Fibroblast of villous mesenchyme (primary cell): ENCODE measurements around the gene VPS9D1. TPM values are rescaled to one million over a fixed set of nuclear protein-coding genes. Genes with fewer than 3 reads are reported as not detected.

ENCODE experiments used
- DNase-seq: peaks from one replicate; pipeline ENCODE4 v3.0.0-alpha.2; 2010; ENCODE audit warnings: low read depth
- H3K4me3 ChIP-seq: 2 replicates; pipeline ENCODE4 v1.5.1; 2011; ENCODE audit warnings: low read depth, mild to moderate bottlenecking, low read length
- total RNA-seq: library from RNA; depleted of rRNA; stranded (reverse); fragments of >200 nt; gene quantifications from 2 replicates; pipeline ENCODE4 v1.2.3, GENCODE V29; 2012
- TF ChIP-seq, protein P1 (sequence below): IDR thresholded peaks from 2 replicates; pipeline ENCODE4 v1.5.1; 2012; ENCODE audit warnings: low read depth, mild to moderate bottlenecking, low read length; ENCODE audit not compliant: insufficient read depth

Gene VPS9D1
- total RNA-seq, 1 donor, result 9.9 TPM

DNA sequence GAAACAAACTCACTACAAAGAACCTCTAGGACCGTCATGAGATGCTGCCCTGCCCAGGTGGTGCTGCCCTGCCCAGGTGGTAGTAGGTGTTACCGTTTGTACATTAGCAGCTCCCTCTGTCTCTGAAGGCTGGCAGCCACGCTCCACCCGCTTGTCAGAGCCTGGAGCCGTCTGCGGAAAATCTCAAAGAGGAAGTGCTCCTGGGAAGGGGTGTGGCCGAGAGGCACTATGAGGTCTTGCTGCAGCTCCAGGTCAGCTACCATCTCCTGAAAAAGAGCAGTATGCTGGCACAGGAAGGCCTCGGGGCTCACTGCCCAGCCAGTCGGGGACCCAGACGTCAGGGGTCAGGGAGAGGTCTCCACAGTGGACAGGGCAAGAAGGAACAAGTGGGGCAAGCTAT is 28.9 kb upstream of the VPS9D1 start:
- no peak overlapping the region for H3K4me3 ChIP-seq
- DNase-seq, result no peak

DNA sequence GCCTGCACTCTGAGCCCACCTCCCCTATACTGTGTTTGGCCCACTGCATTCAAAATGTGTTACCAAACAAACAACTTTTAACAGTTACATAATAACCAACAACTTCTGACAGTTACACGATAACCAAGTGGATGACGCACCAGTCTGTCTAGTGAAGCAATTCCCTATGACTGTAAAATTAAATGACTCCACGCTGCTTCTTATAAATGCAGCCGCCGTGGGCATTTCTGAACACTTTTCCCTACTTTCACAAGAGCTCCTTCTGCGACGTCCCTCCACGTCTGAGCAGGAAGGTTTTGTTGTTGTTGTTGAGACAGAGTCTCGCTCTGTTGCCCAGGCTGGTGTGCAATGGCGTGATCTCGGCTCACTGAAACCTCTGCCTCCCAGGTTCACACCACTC is 28.2 kb upstream of the VPS9D1 start:
- TF ChIP-seq, protein P1, sequence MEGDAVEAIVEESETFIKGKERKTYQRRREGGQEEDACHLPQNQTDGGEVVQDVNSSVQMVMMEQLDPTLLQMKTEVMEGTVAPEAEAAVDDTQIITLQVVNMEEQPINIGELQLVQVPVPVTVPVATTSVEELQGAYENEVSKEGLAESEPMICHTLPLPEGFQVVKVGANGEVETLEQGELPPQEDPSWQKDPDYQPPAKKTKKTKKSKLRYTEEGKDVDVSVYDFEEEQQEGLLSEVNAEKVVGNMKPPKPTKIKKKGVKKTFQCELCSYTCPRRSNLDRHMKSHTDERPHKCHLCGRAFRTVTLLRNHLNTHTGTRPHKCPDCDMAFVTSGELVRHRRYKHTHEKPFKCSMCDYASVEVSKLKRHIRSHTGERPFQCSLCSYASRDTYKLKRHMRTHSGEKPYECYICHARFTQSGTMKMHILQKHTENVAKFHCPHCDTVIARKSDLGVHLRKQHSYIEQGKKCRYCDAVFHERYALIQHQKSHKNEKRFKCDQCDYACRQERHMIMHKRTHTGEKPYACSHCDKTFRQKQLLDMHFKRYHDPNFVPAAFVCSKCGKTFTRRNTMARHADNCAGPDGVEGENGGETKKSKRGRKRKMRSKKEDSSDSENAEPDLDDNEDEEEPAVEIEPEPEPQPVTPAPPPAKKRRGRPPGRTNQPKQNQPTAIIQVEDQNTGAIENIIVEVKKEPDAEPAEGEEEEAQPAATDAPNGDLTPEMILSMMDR, result no peak

More for the DNA sequence above, 28.9 kb upstream of the VPS9D1 start:
- TF ChIP-seq, protein P1, result no peak

DNA sequence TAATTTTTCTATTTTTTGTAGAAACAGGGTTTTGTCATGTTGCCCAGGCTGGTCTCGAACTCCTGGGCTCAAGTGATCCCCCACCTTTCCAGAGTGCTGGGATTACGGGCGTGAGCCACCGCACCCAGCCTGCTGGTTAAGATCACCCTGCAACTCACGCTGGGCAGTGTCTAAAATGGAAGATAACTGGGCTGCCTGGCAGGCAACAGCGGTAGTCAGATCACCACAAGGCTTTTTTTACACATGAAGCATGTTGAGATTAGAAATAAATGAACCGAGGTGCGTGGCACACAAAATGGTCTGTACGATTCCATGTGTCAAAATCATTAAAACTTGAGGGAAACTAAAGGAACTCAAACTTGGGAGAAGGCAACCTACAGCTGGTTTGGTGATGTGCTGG is 27.4 kb upstream of the VPS9D1 start:
- TF ChIP-seq, protein P1, result no peak
- no peak overlapping the region for H3K4me3 ChIP-seq
- no peak for DNase-seq

More for the DNA sequence above, 28.2 kb upstream of the VPS9D1 start:
- no peak overlapping the region for H3K4me3 ChIP-seq
- DNase-seq, result no peak

DNA sequence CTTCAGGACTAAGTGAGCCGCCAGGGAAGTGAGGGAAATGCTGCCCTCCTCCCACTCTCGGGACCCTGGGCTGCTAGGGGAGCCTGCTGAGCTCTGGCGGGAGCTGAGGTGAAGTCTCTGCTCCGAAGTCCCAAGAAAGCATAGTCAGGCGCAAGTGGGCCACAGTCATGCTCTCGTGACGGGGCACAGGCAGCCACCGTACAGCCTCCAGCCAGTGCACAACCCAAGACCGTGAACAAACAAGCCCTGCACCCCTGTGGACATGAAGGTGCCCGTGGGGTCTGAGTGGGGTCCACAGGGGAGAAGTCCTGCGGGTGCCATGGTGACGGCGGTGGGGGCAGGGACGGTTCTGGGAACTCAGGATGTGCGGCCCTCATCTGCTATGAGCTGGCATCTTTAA is 25.3 kb upstream of the VPS9D1 start:
- H3K4me3 ChIP-seq, result no peak overlapping the region
- no peak for DNase-seq
- TF ChIP-seq, protein P1, result no peak

DNA sequence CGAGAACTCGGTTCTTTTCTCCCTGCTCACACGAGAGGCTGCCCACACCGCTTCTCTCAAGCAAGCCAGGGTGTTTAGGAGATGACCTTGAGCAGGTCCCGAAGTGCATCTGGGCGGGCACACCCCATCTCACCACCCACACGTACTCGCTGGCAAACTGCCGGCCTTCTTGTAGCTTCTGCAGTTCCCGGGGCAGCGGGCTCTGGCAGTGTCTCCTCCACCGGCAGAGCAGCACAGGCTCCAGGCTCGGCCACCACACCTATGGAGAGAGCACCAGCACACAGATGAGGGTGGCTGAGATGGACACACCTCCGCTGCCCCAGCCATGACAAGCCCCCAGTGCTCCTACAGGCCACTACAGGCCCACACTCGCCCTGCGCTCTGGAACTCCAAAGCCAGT is 24.1 kb upstream of the VPS9D1 start:
- TF ChIP-seq, protein P1, result no peak
- H3K4me3 ChIP-seq, result no peak overlapping the region
- DNase-seq, result no peak

DNA sequence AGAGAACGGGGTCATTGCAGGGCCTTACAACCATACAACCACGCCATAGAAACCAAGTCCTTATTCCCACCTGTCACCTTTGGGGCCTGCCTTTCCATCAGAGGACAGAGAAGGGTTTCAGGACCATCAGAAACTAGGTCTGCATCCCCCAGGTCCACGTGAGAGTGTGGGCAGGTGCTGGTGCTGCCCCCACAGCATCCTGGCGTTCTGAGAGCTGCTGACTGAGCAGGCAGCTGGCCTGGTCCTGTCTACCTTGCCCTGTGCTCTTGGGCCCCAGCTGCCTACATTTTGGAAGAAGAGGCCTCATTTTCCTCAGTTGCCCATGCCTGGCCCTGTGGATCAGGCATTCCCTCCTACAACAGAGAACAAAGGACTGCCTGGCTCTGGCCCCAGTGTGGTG is 22.2 kb upstream of the VPS9D1 start:
- TF ChIP-seq, protein P1, result no peak
- DNase-seq, result no peak
- H3K4me3 ChIP-seq, result no peak overlapping the region

DNA sequence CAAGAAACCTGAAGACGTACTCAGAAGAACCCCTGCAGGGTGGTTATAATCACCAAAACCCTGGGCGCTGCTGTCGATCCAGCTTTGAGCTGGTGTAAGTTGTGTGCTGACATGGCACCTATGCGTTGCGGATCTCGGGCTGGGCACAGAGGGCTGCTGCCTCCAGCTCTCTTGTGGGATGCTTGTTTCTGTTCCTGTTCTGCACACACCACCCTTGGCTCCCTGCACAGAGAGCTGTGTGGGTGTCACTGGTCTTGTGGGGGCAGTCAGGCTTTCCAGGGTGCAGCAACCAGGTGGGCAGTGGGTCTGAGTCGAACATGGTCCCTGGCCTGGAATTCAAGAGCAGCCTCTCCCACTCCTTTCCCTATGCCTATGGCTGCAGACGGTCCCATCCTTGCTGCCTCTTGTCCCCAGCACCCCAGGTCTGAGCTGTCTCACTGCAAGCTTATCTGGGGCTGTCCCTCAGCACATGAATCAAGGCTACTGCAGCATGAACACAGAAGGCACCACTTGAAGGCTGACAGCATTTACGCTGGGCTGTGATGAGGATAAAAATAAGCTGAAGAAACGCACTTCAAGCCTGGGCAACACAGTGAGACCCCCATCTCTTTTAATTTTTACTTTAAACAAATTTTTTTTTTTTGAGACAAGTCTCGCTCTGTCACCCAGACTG is 20.8 kb upstream of the VPS9D1 start:
- H3K4me3 ChIP-seq, result no peak overlapping the region
- TF ChIP-seq, protein P1, result no peak
- no peak for DNase-seq
